Thoracic aorta (tissue), 2 donors: Measurements from ENCODE around the gene DNAL4. TPM values are rescaled to one million over a fixed set of nuclear protein-coding genes. Genes with fewer than 3 reads are reported as not detected.

Experiments
- ATAC-seq: fragments of 150-250 bp; one replicate; pipeline ENCODE4 v1.8.0; 2017; ENCODE audit warnings: low read depth; ENCODE audit not compliant: insufficient number of reproducible peaks, low FRiP score
- DNase-seq: peaks from one replicate; pipeline ENCODE4 v3.0.0-alpha.2; 2020; ENCODE audit warnings: low spot score
- H3K27ac ChIP-seq, 2 donors: fragments of 200-600 bp; sonication (generic); 1 replicate in 1 of 2; 2 replicates in 1 of 2; pipeline ENCODE4 v1.5.1; 2016; ENCODE audit warnings: mild to moderate bottlenecking in 2 of 2, moderate library complexity in 2 of 2
- H3K27me3 ChIP-seq: fragments of 200-600 bp; sonication (generic); replicated peaks from 2 replicates; pipeline ENCODE4 v1.6.0; 2016; ENCODE audit warnings: mild to moderate bottlenecking; ENCODE audit not compliant: insufficient read depth
- H3K36me3 ChIP-seq: fragments of 200-600 bp; sonication (generic); one replicate; pipeline ENCODE4 v1.5.1; 2016
- H3K4me1 ChIP-seq, 2 donors: fragments of 200-600 bp; sonication (generic); 1 replicate in 1 of 2; 2 replicates in 1 of 2; pipeline versions ENCODE4 v1.5.1 to v1.6.0; 2016; ENCODE audit warnings: low read depth in 2 of 2, mild to moderate bottlenecking in 1 of 2; ENCODE audit not compliant: control insufficient read depth in 1 of 2
- H3K4me3 ChIP-seq: fragments of 200-600 bp; sonication (generic); 2 replicates; pipeline ENCODE4 v1.5.1; 2016; ENCODE audit warnings: mild to moderate bottlenecking
- H3K9me3 ChIP-seq: fragments of 200-600 bp; sonication (generic); 2 replicates; pipeline ENCODE4 v1.5.1; 2016
- CTCF ChIP-seq: fragments of 200-600 bp; sonication (generic); IDR thresholded peaks from one replicate; pipeline ENCODE4 v1.5.1; 2019; ENCODE audit warnings: antibody characterized with exemption
- total RNA-seq, 2 donors: library from RNA; depleted of rRNA; stranded (reverse); fragments of >200 nt; gene quantifications; one replicate each; pipeline versions ENCODE4 v1.1.0 to v1.2.3, GENCODE V29; 2016

DNAL4 gene
- total RNA-seq, 2 donors from 2014 or later, result 9.5 to 20.8 TPM

- Histone ChIP-seq H3K9me3 (no peaks in the 10 kb centered on the region), H3K27ac (no peak overlapping the region), H3K27me3 (no peaks in the 10 kb centered on the region), H3K36me3 (no peaks in the 10 kb centered on the region), H3K4me1 (peaks cover 2 to 39% of the 10 kb centered on the region in 2 donors), H3K4me3 (no peak overlapping the region)
- no peak for ATAC-seq
- TF ChIP-seq CTCF, result no peak
- no peak for DNase-seq
These were observed 12.9 kb downstream of the DNAL4 start for GRCh38 chr22:38781033-38781432.

GRCh38 chr22:38777087-38777671, 16.8 kb downstream of the DNAL4 start:
- Histone ChIP-seq H3K36me3 (no peaks in the 10 kb centered on the region), H3K4me1 (peaks cover 0 to 16% of the 10 kb centered on the region in 2 donors), H3K4me3 (no peak overlapping the region), H3K27me3 (no peaks in the 10 kb centered on the region), H3K27ac (no peak overlapping the region), H3K9me3 (no peaks in the 10 kb centered on the region)
- DNase-seq, result no peak
- no peak for ATAC-seq
- no peak for TF ChIP-seq CTCF

GRCh38 chr22:38776086-38776485, 17.9 kb downstream of the DNAL4 start:
- Histone ChIP-seq H3K36me3 (no peaks in the 10 kb centered on the region), H3K27me3 (no peaks in the 10 kb centered on the region), H3K27ac (no peak overlapping the region), H3K4me3 (no peak overlapping the region), H3K4me1 (peaks cover 0 to 5% of the 10 kb centered on the region in 2 donors), H3K9me3 (no peaks in the 10 kb centered on the region)
- DNase-seq (no peak), ATAC-seq (no peak)
- TF ChIP-seq CTCF, result no peak

GRCh38 chr22:38775656-38776055, 18.3 kb downstream of the DNAL4 start:
- Histone ChIP-seq H3K27ac (no peak overlapping the region), H3K4me1 (peaks cover 0 to under 1% of the 10 kb centered on the region in 2 donors), H3K27me3 (no peaks in the 10 kb centered on the region), H3K36me3 (no peaks in the 10 kb centered on the region), H3K4me3 (no peak overlapping the region), H3K9me3 (no peaks in the 10 kb centered on the region)
- DNase-seq (no peak), ATAC-seq (no peak)
- TF ChIP-seq CTCF, result no peak

- Histone ChIP-seq H3K4me3 (no peak overlapping the region), H3K27ac (no peak overlapping the region), H3K27me3 (no peaks in the 10 kb centered on the region), H3K9me3 (no peaks in the 10 kb centered on the region), H3K4me1 (no peaks in the 10 kb centered on the region), H3K36me3 (no peaks in the 10 kb centered on the region)
- TF ChIP-seq CTCF, result no peak
- DNase-seq, result no peak
- no peak for ATAC-seq
These were observed 19.3 kb downstream of the DNAL4 start for GRCh38 chr22:38774496-38775166.
